Endothelial cell of hepatic sinusoid (primary cell): ENCODE results near the gene INTS6.

ENCODE experiments used
- in situ Hi-C: cut with HindIII; loops from 2 replicates; pipeline ENCODE4 v1.10.0; 2017; ENCODE audit warnings: low sequenced_read_pairs

Gene INTS6

DNA sequence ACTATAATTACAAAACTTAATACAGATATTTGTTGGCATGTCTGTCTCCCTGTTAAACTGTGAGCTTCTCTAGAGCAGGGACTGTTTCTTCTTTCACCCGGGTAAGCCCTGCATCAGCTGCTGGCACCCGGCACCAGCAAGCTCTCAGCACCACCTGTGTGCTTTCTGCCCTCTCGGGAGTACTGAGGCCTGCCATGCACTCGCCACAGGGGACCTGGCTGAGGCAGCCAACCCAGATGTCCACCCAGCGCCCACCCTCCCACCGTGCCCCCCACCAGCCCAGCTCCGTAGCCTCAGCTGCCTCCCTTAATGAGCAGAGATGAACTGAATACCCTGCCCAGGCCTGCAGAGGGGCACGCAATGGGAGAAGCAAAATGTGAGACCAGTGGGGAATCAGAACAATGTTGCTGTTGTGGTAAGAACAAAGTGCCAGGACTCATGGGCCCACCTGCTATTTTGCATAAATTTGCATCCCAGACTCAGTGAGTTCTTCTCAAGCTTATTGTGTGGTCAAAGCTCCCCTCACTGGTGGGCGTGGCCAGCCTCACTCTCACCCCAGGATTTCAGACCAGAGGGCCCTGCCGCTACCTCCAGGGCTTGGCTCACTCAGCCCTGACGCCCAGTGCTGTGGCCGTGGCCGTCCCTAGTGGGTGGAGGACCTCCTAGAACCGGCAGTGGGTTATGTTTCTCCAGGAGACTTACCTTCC lies 128.0 kb downstream of the INTS6 start:
- in situ Hi-C loops, result loop anchor here (5.0 kb wide), 1 partner anchor 87 kb away; no protein-coding TSS in a partner anchor

DNA sequence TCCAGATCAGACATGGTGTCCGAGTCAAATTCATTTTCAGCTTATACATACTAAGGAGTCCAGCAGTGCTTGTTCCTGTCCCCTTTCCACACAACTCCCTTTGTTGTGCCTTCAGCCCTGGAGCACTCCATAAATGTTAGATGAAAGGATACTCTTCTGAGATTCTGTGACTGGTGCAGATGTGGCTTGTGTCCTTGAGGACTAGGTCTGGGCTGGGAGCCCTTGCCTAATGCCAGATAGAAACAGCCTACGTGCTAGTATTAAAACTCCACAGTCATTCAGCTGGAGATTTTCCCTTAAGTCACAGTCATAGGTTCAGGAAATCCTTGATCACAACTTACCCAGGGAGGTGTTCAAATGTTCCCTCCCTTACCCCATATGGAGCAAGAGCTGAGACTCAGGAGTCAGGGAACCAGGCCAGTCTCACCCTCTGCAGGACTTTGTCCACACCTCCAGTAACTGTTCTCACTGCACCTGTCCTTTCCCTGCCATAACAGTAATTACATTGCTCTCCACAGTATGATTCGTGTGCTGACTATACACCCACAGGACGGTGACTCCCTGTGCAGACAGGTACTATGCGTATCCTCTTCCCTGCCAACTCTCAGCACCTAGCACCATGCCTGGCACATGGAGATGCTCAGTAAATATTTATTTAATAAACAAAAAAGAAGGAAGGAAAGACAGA lies 128.9 kb downstream of the INTS6 start:
- in situ Hi-C loops, result no loop called here

DNA sequence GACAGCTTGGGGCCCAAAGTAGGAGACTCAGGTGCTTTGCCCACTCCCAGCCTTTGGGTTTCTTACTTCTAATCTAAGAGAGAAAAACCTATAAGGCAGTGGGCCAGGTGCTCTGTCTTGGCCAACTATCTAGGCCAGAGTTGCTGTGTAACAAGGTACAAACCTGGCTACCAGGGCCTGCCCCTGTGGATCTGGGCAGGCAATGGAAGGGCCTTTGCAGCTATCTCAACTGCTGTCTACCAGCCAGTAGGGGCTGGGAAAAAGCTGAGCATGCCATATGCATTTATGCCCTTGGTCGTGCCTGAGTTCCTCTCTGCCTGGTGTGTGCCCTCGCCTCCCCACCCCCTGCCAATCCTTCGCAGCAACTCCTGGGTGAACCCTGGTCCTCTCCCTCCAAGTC lies 130.0 kb downstream of the INTS6 start:
- in situ Hi-C loops, result no loop called here

DNA sequence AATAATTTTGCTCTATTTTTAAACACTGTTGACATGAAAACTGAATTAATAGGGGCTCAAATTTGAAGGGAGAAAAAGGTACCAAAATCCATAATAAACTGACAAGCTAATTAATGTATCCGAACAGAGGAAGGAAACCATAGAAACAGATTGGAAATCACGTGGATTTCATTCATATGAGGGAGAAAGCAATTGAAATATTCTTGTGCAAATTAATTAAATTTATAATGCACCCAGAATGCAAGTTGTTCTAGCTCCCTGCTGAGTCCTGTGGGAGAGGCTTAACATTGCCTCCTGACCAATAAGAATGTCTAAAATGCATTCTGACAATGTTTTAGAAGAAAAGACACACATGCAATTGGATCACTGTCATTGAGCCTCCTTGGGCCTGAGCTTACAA lies 131.0 kb downstream of the INTS6 start:
- in situ Hi-C loops, result no loop called here

DNA sequence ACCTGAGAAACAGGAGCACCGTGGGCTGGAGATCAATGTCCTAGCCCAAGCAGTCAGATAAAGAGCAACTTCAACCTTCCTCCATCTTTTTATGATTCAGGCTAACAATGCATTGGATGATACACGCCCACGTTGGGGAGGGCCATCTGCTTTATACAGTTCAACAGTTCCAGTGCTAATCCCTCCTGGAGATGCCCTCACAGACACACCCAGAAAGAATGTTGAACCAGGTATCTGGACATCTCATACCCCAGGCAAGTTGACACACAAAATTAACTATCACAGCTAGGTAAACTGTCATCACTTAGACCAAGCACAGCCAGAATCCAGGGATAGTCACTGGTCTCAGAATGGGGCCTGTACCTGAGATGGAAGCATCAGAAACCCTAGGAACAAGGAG lies 134.0 kb downstream of the INTS6 start:
- in situ Hi-C loops, result no loop called here

DNA sequence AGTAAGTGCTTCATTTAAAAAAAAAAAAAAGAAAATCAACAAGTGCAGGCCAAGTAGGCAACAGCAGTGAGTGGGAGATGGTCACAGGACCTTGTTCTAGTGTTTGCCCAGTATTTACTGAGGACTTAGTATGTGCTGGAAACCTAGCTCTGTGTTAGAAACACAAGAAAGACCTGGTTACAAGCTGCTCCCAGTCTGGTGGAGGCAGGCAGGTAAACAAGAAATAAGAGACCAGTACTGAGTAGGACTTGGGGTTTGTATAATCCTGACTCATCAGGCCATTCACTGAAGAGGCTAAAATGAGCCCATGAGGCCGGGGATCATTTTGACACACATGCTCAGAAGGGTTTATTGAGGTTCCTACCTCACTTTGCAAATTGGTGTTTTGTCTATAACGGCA lies 134.8 kb downstream of the INTS6 start:
- in situ Hi-C loops, result no loop called here

DNA sequence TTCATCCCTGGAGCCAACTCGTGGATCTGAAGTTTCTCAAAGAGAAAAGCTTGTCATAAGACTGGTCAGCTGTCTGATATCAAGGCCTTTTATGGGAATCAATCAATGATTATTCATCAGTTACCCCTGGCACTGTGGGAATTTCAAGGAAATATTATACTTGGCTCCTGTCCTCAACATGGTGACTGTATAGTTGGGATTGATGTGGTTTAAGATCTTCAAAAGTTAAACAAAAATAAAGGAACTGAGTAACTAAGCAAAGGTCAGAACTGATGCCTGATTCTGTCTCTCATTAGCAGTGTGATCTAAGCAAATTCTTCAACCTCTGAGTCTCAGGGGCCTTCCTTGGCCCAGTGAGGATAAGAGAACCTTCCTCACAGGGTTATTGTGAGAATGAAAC lies 135.6 kb downstream of the INTS6 start:
- in situ Hi-C loops, result no loop called here

DNA sequence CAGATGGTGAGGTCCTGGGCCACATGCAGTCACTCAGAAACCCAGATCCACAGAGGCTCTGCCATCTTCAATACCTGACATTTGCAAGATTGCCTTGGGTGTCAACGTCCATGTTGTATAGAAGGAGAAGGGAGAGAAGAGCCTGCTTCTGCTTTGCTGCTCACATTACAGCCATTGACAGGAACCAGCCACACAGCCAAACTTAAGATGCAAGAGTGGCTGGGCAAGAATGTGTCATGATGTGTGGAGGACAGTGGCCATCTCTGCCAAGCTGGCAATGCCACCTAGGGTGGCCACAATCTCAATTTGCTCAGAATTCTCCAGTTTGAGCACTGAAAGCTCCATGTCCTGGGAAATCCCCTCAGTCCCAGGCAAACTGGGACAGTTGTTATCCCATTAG lies 139.2 kb downstream of the INTS6 start:
- in situ Hi-C loops, result no loop called here

DNA sequence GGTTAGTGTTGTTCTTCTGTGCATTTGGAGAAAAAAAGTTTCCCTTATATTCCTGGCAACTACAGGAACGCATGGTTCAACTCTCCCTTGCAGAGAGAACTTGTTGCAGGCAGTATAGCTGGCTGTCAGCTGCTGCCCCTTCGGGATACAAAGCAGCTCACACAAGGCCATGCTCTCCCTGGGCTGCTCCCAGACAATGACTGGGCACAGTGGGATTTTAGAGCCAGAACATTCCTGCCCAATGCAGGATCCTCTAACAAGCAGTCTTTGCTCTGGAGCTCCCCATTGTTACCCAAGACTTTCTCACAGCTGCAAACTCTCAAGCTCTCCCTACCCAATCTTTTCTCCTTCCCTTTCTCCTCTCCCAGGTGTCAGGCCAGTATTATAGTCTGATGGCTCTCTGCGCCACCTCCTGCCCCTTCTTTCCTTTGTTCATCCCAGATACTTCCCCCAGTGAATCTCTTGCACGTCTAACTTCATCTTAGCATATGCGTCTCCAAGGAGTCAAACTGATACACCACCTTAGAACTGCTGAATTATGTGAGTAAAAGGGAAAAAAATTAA lies 140.8 kb downstream of the INTS6 start:
- in situ Hi-C loops, result no loop called here
